Dedifferentiated amniotic fluid mesenchymal stem cell (primary cell): ENCODE measurements around the gene GP5.

Source experiments
- DNase-seq: peaks from one replicate; pipeline ENCODE4 v3.0.0-alpha.2; 2016; ENCODE audit errors: extremely low spot score

Gene GP5

DNA sequence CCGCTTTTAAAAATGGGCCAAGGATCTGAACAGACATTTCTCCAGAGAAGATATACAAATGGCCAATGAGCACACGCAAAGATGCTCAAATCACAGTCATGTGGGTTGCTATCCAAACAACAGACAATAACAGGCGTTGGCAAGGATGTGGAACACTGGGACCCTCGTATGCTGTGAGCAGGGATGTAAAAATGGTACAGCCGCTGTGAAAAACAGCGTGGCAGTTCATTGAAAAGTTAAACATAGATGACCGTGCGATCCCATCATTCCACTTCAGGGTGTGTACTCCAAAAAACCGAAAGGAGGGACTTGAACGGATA, 22.9 kb downstream of the GP5 start:
- DNase-seq, result no peak

DNA sequence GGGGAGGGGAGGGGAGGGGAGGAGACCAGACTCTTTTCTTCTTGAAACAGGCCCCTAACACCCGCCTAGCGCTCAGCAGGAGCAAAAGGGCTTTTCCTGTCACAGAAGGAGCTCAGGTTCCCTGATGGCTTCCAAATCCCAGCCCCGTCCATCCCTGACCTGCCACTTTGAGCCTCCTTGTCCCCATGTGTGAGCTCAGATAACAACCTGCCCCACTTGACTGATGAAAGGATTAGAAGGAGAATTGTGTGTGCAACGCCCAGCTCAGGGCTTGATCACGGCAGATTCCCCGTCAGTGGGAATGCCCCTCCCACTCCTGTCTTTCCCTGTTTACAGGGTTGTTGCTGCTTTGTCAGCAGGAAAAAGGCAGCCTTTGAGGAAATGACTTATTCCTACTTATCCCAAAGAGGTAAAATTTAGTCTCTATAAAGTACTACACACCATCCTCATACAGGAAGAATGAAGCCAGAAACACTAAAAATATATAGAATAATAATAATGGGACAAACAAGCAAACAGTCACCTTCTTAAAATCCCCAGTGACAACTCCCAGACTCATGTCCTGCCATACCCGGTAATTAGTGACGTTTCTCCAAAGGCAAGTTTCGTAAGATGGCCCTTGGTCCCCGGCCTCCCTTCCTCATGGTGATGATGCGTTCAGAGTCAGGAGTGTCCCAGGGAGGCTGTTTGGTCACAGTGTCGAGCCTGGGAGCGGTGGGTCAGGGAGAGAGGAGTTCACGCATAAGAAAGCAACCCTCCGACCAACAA, 23.4 kb downstream of the GP5 start:
- no peak for DNase-seq

DNA sequence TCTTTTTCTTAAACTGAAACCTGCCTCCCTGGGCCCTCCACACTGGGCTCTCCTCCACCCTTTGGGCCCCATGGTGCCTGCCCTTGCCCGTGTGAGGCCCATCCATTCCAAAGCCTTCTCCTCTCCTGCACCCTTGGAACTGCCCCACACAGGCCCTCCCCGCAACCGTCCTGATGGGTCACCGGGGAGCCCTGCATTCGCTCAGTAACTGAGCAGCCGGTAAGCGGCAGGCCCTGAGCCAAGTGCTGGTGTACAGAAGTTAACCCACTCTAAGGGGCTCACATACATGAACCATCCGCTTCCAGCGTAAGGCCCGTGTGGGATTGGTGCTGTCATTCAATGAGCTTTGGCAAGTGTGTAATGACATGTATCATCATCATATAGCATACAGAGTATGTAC, 24.1 kb downstream of the GP5 start:
- no peak for DNase-seq

DNA sequence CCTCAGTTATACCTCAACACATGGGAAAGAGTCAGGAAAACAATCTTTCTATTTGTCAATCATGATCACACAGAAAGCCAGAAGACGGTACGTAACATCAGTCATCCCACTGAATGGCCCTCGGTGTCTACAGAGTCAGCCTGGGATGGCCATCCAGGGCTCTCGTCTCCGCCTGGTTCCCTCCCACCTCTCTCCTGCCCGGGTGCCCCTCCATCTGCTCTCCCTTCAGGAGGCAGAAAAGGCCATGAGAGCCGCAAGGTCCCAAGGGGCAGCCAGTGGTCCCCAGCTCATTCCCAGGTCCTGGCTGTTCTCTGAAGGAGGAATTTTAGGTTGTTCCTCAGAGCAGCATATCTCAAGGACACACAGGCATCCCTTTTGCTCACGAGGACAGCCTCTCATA, 25.2 kb downstream of the GP5 start:
- DNase-seq, result no peak

DNA sequence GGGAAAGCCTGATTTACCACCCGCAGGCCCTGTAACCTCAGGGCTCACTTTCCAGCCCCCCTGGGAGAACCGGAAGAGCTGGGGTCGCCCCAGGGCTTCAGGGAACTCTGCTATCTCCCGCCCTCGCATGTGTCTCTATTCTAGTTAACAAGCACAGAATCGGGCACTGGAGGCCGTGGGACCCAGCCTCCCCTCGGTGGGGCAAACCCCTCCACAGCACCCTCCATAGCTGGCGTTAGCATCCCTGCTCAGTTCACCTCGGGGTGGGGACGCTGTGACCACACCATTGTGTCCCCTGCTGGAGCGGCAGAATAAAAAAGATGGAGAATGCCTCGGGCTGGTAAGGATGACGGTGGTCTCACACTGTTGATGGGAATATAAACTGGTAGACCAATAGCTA, 26.0 kb downstream of the GP5 start:
- DNase-seq, result no peak

DNA sequence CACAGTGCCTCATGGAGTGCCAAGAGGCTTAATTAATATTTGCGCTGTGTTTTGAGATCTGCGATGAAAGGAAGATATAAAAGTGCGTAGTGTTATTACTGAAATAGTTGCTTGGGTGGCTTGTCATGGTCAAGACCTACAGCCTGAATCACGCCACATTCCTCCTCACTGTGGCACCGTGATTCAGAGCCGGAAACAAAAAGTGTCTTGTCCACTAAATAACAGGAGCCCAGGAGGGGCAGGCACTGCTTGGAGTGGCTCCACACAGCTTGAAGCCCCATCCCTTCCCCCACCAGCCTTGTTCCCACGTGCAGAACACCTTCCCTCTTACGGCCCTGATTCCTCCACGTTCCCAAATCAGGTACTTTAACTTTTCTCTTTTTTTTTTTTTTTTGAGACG, 28.3 kb downstream of the GP5 start:
- no peak for DNase-seq

DNA sequence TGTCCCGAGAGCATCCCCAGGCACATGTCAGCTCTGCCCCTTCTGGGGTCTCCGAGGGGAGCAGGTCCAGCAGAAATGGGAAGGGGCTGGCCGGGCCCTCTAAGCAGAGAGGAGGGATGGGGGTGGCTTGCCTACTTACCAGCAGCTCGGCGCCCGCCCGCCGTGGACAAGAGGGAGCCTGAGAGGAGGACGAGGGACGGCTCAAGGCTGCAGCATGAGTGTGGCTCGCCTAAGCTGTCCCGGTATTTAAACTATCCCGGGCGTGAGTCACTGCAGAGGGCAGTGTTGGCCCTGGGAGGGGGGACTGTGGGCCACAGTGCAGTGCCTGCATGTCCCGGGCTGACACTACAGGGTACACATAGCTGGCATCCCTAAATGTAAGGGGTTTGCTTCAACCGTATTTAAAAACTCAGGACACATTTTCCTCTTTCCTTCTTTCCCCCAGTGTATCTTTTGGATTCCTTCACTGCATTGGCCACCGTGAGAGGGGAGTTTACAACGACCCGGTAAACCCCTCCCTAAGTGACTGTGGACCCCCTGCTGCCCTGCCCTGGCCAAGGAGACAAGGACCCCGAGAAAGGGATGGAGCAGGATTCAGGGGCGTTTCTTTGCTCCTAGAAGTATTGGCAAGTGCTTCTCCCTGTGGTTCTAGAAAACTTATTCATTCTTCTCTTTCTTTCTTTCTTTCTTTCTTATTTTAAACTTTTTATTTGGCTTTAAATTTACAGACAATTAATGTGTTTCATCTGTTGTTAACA, 29.4 kb downstream of the GP5 start, which contains the start of gene LRRC15:
Gene LRRC15 (minus strand): TSS at position 222 of the 758 bp plus-strand sequence. CDS start 8,700 bp downstream, outside the sequence.
- DNase-seq, result peak; percentile 60

GRCh38 chr3:194368918-194369317, 30.1 kb downstream of the GP5 start:
- DNase-seq, result no peak

GRCh38 chr3:194367992-194368841, 30.8 kb downstream of the GP5 start:
- peak; percentile 49 for DNase-seq

GRCh38 chr3:194365978-194366490, 33.0 kb downstream of the GP5 start:
- DNase-seq, result no peak

- DNase-seq, result no peak
Observed at GRCh38 chr3:194365526-194365925, 33.5 kb downstream of the GP5 start.

- DNase-seq, result peak; percentile 26
Observed at GRCh38 chr3:194364652-194365434, 34.2 kb downstream of the GP5 start.

- no peak for DNase-seq
Observed at GRCh38 chr3:194364314-194364651, 34.8 kb downstream of the GP5 start.

DNA sequence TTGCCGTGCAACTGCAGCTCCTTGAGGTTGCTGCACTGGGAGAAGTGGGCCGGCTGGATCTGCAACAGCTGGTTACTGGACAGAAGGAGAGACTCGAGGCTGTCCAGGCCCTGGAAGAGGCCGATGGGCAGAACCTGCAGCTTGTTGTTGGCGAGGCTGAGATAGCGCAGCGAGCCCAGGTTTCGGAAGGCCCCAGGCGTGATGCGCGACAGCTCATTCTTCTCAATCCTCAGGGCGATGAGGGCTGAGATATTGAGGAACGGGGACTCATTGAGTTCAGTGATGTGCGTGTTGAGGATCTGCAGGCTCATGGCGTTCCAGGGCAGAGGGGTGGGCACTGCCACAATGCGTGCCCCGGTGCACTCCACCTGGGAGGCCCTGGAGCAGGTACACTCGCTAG, 38.5 kb downstream of the GP5 start:
- DNase-seq, result no peak

DNA sequence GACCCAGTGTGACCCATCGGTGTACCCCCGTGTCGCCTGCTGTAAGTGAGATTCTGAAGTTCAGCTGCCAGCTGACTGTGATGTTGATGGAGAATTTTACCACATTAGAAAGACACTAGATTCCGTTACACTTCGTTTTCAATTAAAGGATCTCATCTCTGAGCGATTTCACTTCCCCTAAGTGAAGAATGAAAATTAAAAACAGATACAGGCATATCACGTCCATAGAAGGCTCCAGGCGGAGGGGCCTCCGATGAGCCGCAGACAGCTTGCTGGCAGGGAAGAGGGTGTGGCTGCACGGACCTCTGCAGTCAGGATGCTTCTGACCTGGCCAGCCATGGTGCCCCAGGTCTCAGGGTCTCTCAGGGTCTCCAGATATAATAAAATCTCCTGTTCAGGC, 41.4 kb downstream of the GP5 start:
- no peak for DNase-seq

GRCh38 chr3:194355379-194355778, 43.7 kb downstream of the GP5 start:
- DNase-seq, result no peak

DNA sequence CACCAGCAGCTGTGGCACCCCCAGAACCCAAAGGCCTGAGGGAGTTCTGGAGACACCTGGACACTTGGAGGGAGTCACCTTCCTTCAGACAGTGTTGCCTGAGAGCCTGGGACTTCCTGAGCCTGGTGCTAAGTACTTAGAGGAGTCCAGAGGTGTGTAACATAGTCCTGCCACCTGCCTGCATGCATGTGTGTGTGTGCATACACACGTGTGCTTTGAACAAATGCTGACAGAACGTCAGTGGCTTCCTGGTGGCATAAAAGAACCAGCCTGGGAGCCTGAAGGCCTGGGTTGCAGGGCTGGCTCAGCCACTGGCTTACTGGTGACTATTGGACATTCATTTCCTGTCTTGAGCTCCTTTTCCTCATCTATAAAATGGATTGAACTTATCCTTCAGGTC, 44.8 kb downstream of the GP5 start:
- DNase-seq, result no peak

DNA sequence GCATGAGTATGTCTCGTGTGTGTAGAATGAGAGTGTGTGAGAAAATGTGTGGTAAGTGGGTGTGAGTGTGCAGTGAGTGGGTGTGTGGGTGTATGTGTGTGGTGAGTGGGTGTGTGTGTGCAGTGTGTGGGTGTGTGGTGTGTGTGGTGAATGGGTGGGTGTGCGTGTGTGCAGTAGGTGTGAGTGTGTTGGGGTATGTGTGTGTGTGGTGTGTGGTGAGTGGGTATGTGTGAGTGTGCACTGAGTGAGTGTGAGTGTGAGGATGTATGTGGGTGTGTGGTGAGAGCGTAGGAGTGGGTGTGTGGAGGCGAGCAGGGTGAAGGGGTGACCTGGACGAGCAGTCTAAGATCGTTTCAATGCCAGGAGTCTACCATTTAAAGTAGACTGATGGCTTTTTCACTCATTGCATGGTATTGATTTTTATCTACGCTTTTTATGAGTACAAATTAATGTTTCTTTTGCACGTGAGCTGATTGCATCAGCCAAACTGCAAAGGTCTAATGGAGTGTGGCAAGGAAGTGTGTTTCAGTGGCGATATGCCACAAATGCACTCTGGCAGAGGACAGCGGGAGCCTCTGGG, 46.3 kb downstream of the GP5 start:
- DNase-seq, result no peak

- DNase-seq, result no peak
Observed at GRCh38 chr3:194351952-194352536, 47.0 kb downstream of the GP5 start.

- no peak for DNase-seq
Observed at GRCh38 chr3:194351080-194351672, 47.9 kb downstream of the GP5 start, which contains the start of gene CPN2. Gene CPN2, minus strand, starts transcription at chr3:194351328. Its CDS starts 8,626 bp downstream, at chr3:194342702.
